Fibroblast of lung (primary cell): ENCODE data around the gene MANBA. TPM values are rescaled to one million over a fixed set of nuclear protein-coding genes. Genes with fewer than 3 reads are reported as not detected.

ENCODE experiments used
- DNase-seq, 2 donors: peaks; one replicate each; pipeline versions ENCODE4 v3.0.0 to v3.0.0-alpha.2; 2010; ENCODE audit warnings: low read depth in 2 of 2
- H2AFZ ChIP-seq: 2 replicates; pipeline ENCODE4 v1.5.1; 2012; ENCODE audit warnings: low read length, control low read depth, inconsistent platforms
- H3K27ac ChIP-seq: 2 replicates; pipeline ENCODE4 v1.5.1; 2011; ENCODE audit warnings: low read length, control low read depth; ENCODE audit not compliant: insufficient read depth
- H3K27me3 ChIP-seq: 2 replicates; pipeline ENCODE4 v1.5.1; 2011; ENCODE audit warnings: mild to moderate bottlenecking, low read length; ENCODE audit not compliant: control insufficient read depth, insufficient read depth
- H3K36me3 ChIP-seq: 2 replicates; pipeline ENCODE4 v1.5.1; 2011; ENCODE audit warnings: low read length; ENCODE audit not compliant: control insufficient read depth, insufficient read depth
- H3K4me1 ChIP-seq: 2 replicates; pipeline ENCODE4 v1.5.1; 2011; ENCODE audit warnings: low read length; ENCODE audit not compliant: control insufficient read depth, insufficient read depth; ENCODE audit errors: extremely low read depth
- H3K4me2 ChIP-seq: 2 replicates; pipeline ENCODE4 v1.5.1; 2011; ENCODE audit warnings: low read length, control low read depth; ENCODE audit not compliant: insufficient read depth; ENCODE audit errors: extremely low read depth
- H3K4me3 ChIP-seq, 4 experiments: fragments of 200-600 bp in 1 of 4; sonication (generic) in 1 of 4; replicated peaks in 1 of 4; 2 replicates each; pipeline ENCODE4 v1.5.1; 2011 to 2016; ENCODE audit warnings: low read length in 4 of 4, low read depth in 3 of 4, mild to moderate bottlenecking in 3 of 4, control low read depth in 2 of 4, inconsistent platforms in 1 of 4, mixed read lengths in 1 of 4; ENCODE audit not compliant: insufficient read depth in 1 of 4; ENCODE audit errors: control extremely low read depth in 1 of 4
- H3K79me2 ChIP-seq: 2 replicates; pipeline ENCODE4 v1.5.1; 2012; ENCODE audit warnings: mild to moderate bottlenecking, low read length, inconsistent platforms; ENCODE audit not compliant: control insufficient read depth, insufficient read depth
- H3K9ac ChIP-seq: 2 replicates; pipeline ENCODE4 v1.5.1; 2011; ENCODE audit warnings: mild to moderate bottlenecking, low read length, control low read depth; ENCODE audit not compliant: insufficient read depth
- H3K9me3 ChIP-seq: 2 replicates; pipeline ENCODE4 v1.5.1; 2012; ENCODE audit warnings: low read depth, low read length; ENCODE audit not compliant: control insufficient read depth, insufficient read depth
- H4K20me1 ChIP-seq: 2 replicates; pipeline ENCODE4 v1.5.1; 2011; ENCODE audit warnings: low read length; ENCODE audit not compliant: control insufficient read depth, insufficient read depth; ENCODE audit errors: extremely low read depth
- EZH2 ChIP-seq: IDR thresholded peaks from 2 replicates; pipeline ENCODE4 v1.5.1; 2012; ENCODE audit warnings: low read length, control low read depth, mild to moderate bottlenecking; ENCODE audit errors: missing control alignments
- polyA plus RNA-seq, 2 donors: library from polyadenylated mRNA; depleted of rRNA in 1 of 2; stranded (reverse) in 1 of 2; unstranded in 1 of 2; fragments of >200 nt; gene quantifications; 2 replicates each; pipeline ENCODE4 v1.2.1, GENCODE V29; 2011 to 2012; ENCODE audit warnings: missing spikeins in 1 of 2
- total RNA-seq: library from RNA; depleted of rRNA; stranded (reverse); fragments of >200 nt; gene quantifications from 2 replicates; pipeline ENCODE4 v1.2.1, GENCODE V29; 2014
- TF ChIP-seq, protein P1 (sequence below), 2 donors: IDR thresholded peaks in 1 of 2; conservative IDR thresholded peaks in 1 of 2; 1 replicate in 1 of 2; 2 replicates in 1 of 2; pipeline ENCODE4 v1.5.1; 2011 to 2012; ENCODE audit warnings: low read length in 2 of 2, control low read depth in 1 of 2, inconsistent platforms in 1 of 2, low read depth in 1 of 2, mild to moderate bottlenecking in 1 of 2

Gene MANBA
- total and polyA plus RNA-seq, 2 donors (not counting 1 experiment from before 2014, with no cell fraction given), result 13.4 to 97.9 TPM

DNA sequence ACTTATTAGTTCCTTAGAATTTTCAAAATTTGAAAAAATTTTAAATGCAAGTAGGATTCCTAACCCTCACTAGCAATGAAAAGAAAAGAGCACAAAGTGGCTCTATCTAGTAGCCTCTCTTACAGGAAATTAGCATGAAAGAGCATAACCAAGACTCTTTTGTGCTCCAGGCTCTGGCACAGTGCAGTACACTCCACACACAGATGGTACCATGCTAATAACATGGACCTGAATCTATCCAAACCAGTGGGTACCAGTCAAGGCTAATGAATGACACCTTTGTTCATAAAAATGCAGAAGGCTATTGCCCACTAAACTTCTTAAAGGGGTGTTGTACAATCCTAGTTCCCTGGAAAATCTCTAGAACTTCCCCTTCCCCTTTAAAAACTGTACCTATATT, 119.0 kb downstream of the MANBA start:
- Histone ChIP-seq H3K4me2 (no peak overlapping the region), H3K4me3 (no peak overlapping the region), H3K27ac (no peak overlapping the region), H3K9ac (no peak overlapping the region), H3K79me2 (no peaks in the 10 kb centered on the region), H3K4me1 (peaks cover 7% of the 10 kb centered on the region), H4K20me1 (no peaks in the 10 kb centered on the region), H2AFZ (no peak overlapping the region), H3K36me3 (no peaks in the 10 kb centered on the region), H3K9me3 (no peaks in the 10 kb centered on the region), H3K27me3 (no peaks in the 10 kb centered on the region)
- no peak for TF ChIP-seq EZH2
- TF ChIP-seq, protein P1, sequence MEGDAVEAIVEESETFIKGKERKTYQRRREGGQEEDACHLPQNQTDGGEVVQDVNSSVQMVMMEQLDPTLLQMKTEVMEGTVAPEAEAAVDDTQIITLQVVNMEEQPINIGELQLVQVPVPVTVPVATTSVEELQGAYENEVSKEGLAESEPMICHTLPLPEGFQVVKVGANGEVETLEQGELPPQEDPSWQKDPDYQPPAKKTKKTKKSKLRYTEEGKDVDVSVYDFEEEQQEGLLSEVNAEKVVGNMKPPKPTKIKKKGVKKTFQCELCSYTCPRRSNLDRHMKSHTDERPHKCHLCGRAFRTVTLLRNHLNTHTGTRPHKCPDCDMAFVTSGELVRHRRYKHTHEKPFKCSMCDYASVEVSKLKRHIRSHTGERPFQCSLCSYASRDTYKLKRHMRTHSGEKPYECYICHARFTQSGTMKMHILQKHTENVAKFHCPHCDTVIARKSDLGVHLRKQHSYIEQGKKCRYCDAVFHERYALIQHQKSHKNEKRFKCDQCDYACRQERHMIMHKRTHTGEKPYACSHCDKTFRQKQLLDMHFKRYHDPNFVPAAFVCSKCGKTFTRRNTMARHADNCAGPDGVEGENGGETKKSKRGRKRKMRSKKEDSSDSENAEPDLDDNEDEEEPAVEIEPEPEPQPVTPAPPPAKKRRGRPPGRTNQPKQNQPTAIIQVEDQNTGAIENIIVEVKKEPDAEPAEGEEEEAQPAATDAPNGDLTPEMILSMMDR (conservative IDR thresholded peaks at IDR 0.05 in 1 of 2, IDR thresholded peaks at IDR 0.05 in 1 of 2; ENCODE audit: low read depth in 1 of 2, low read length in 2 of 2), result no peak
- no peak for DNase-seq

DNA sequence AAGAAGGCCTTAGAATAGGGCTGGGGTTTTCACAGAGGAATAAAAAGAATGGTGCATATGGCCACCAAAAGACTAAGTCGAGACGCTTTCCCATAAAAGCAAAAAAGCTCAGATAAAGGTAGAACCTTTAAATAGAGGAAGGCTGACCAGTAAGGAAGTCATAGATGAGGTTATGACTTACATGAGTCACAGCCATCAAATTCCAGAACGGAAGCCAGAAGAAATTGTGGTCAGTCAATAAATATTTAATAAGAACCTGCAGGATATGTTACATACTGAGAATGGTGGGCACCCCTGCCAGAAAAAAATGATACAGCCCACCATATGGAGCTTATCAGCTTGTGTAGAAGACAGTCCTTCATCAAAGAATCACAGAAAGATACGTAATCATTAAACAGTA, 120.1 kb downstream of the MANBA start:
- H3K9me3 ChIP-seq, result no peaks in the 10 kb centered on the region
- H3K27me3 ChIP-seq, result no peaks in the 10 kb centered on the region
- no peak overlapping the region for H3K4me3 ChIP-seq
- no peak overlapping the region for H3K9ac ChIP-seq
- H2AFZ ChIP-seq, result no peak overlapping the region
- TF ChIP-seq, protein P1 (conservative IDR thresholded peaks at IDR 0.05 in 1 of 2, IDR thresholded peaks at IDR 0.05 in 1 of 2; ENCODE audit: low read depth in 1 of 2, low read length in 2 of 2), result no peak
- TF ChIP-seq EZH2, result no peak
- peaks cover 7% of the 10 kb centered on the region for H3K4me1 ChIP-seq
- peaks cover 1% of the 10 kb centered on the region for H3K36me3 ChIP-seq
- DNase-seq, result peak; percentile 33 to 81
- H3K79me2 ChIP-seq, result no peaks in the 10 kb centered on the region
- H3K27ac ChIP-seq, result no peak overlapping the region
- H3K4me2 ChIP-seq, result peak overlapping the region; percentile 15
- no peaks in the 10 kb centered on the region for H4K20me1 ChIP-seq

DNA sequence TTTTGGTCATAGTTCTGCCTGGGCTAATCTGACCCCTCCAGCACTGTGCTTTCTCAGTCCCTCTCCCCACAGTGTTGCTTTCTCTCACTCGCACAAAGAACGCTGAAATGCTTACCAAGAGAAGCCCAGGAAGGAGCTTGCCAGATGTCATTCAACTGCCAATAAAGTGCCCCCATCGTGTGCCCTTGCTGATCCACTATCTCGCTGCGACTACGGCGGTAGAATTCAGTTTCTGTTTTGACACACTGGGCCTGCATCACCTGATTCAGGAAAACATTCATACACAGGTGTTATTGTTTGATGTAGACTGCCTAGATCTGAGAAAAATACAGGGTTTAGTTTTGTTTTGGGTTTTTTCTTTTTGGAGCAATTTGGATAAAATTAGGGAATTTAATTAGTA, 121.2 kb downstream of the MANBA start:
- Histone ChIP-seq H3K4me3 (no peak overlapping the region), H3K9me3 (no peaks in the 10 kb centered on the region), H3K9ac (no peak overlapping the region), H3K27me3 (no peaks in the 10 kb centered on the region), H3K4me2 (no peak overlapping the region), H3K79me2 (no peaks in the 10 kb centered on the region), H3K36me3 (peaks cover 3% of the 10 kb centered on the region), H3K27ac (no peak overlapping the region), H2AFZ (no peak overlapping the region), H3K4me1 (peaks cover 7% of the 10 kb centered on the region), H4K20me1 (no peaks in the 10 kb centered on the region)
- TF ChIP-seq, protein P1 (conservative IDR thresholded peaks at IDR 0.05 in 1 of 2, IDR thresholded peaks at IDR 0.05 in 1 of 2; ENCODE audit: low read depth in 1 of 2, low read length in 2 of 2), result no peak
- TF ChIP-seq EZH2, result no peak
- DNase-seq, result no peak
